HG02678 (cell line): Measurements from ENCODE around the gene PATJ.
"Not testable (repeated sequence)": the region's sequence is repeated elsewhere in the genome, so short reads cannot be mapped to it uniquely, and the experiment has no call there.

ENCODE experiments used
- ATAC-seq: cut with Tn5 transposase; IDR thresholded peaks from one replicate; pipeline ENCODE4 v1.9.1; 2021; ENCODE audit warnings: mild to moderate bottlenecking, moderate library complexity; ENCODE audit not compliant: unreplicated experiment

Gene PATJ

GRCh38 chr1:62194651-62195544 is 452.6 kb downstream of the PATJ start, which contains the start of gene L1TD1:
Gene L1TD1, plus strand, starts transcription at chr1:62194849. Its CDS starts 11,780 bp downstream, at chr1:62206629.
- peak; percentile 53 for ATAC-seq

DNA sequence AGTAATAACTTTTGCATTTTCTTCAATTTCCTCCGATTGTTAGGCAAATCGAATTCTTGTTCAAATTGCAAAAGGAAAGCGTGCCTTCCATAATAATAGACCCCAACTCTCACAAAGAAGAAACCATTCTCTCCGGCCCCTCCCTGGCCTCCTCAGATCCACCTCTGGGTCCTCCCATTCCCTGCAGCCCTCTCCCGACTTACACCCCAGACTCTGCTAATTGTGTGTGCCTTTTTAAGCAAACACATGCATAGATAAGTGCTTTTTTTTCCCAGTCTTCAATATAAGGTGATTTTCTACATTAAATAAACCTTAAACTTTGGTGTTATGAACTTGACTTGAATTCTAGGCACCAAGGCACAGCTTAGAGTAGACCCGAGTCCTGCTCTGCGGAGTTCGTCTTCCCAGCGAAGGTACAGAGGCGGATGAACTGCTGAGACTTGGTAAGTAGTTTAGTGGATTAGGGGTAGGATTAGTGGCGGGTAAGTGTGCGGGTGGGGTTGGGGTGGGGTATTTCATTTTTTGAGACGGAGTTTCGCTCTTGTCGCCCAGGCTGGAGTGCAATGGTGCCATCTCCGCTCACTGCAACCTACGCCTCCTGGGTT is 453.9 kb downstream of the PATJ start:
- no peak for ATAC-seq

- ATAC-seq, result no peak
These were observed 455.9 kb downstream of the PATJ start for GRCh38 chr1:62198069-62198780.

GRCh38 chr1:62198781-62199125 is 456.5 kb downstream of the PATJ start:
- no peak for ATAC-seq

DNA sequence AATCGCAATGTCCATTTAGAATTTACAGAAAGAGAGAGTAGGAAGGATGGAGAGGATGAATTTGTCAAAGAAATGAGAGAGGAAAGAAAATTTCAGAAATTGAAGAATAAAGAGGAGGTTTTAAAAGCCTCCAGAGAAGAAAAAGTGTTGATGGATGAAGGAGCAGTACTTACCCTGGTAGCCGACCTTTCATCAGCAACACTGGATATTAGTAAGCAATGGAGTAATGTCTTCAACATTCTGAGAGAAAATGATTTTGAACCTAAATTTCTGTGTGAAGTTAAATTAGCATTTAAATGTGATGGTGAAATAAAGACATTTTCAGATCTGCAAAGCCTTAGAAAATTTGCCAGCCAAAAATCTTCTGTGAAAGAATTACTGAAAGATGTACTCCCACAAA is 464.9 kb downstream of the PATJ start:
- no peak for ATAC-seq

GRCh38 chr1:62208087-62208486 is 465.8 kb downstream of the PATJ start:
- no peak for ATAC-seq

- no peak for ATAC-seq
These were observed 466.7 kb downstream of the PATJ start for GRCh38 chr1:62208970-62209369.

GRCh38 chr1:62209931-62210595 is 467.8 kb downstream of the PATJ start:
- ATAC-seq, result no peak

GRCh38 chr1:62210960-62211359 is 468.7 kb downstream of the PATJ start:
- ATAC-seq, result no peak

- no peak for ATAC-seq
These were observed 470.1 kb downstream of the PATJ start for GRCh38 chr1:62212411-62212810.

- no peak for ATAC-seq
These were observed 471.0 kb downstream of the PATJ start for GRCh38 chr1:62213075-62213914.

- no peak for ATAC-seq
These were observed 476.3 kb downstream of the PATJ start for GRCh38 chr1:62218604-62219003.

DNA sequence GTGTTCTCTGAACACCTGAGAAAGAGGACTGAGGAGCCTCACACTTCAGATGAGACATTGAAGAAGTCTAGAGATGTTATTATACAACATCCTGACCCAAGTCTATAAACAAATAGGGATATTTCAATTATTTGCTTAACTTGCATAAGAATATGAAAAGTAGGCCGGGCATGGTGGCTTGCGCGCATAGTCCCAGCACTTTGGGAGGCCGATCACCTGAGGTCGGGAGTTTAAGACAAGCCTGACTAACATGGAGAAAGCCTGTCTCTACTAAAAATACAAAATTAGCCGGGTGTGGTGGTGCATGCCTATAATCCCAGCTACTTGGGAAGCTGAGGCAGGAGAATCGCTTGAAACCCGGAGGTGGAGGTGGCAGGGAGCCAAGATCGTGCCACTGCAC is 478.2 kb downstream of the PATJ start:
- ATAC-seq, result not testable (repeated sequence)

GRCh38 chr1:62221171-62221570 is 478.9 kb downstream of the PATJ start:
- no peak for ATAC-seq

DNA sequence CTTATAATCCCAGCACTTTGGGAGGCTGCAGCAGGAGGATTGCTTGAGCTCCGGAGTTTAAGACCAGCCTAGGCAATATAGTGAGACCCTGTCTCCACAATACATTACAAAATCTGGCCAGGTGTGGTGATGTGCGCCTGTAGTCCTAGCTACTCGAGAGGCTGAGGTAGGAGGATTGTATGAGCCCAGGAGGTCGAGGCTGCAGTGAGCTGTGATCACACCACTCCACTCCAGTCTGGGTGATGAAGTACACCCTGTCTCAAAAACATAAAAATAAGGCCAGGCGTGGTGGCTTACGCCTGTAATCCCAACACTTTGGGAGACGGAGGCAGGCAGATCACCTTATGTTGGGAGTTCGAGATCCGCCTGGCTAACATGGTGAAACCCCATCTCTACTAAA is 480.0 kb downstream of the PATJ start:
- ATAC-seq, result no peak

- ATAC-seq, result no peak
These were observed 481.9 kb downstream of the PATJ start for GRCh38 chr1:62224182-62224581.

DNA sequence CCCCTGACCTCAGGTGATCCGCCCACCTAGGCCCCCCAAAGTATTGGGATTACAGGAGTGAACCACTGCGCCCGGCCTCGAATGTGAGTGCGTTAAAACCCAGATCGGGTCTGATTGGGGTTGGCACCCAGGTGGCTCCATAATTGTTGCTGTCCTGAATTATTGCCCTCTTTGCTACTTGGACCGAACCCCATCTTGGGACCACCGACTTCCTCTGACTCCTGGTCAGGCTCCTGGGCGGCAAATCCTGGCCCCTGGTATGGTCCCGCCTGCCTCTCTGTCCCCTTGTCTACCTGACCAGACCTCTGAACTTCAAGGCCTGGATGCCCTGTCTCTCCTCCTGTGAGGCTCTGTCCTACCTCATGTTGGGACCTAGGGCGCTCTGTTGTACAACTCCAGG is 485.2 kb downstream of the PATJ start:
- ATAC-seq, result no peak
